Stimulated activated CD8-positive, alpha-beta memory T cell treated with anti-CD3 and anti-CD28 coated beads, Interleukin-12 subunit alpha, Interleukin-12 subunit beta, amount 100 ng/mL, for 4 hours (primary cell): Measurements from ENCODE around the gene KIF17.
A peak's percentile ranks its signal among the peaks of the same experiment; 100 is the strongest.
"Not testable (repeated sequence)": the region's sequence is repeated elsewhere in the genome, so short reads cannot be mapped to it uniquely, and the experiment has no call there.

ENCODE experiments used
- DNase-seq: peaks from one replicate; pipeline ENCODE4 v3.0.0-alpha.2; 2020; ENCODE audit warnings: low read depth

Gene KIF17

GRCh38 chr1:20686883-20687725 is 30.7 kb downstream of the KIF17 start:
- DNase-seq, result no peak

GRCh38 chr1:20685741-20686140 is 32.1 kb downstream of the KIF17 start:
- DNase-seq, result no peak

DNA sequence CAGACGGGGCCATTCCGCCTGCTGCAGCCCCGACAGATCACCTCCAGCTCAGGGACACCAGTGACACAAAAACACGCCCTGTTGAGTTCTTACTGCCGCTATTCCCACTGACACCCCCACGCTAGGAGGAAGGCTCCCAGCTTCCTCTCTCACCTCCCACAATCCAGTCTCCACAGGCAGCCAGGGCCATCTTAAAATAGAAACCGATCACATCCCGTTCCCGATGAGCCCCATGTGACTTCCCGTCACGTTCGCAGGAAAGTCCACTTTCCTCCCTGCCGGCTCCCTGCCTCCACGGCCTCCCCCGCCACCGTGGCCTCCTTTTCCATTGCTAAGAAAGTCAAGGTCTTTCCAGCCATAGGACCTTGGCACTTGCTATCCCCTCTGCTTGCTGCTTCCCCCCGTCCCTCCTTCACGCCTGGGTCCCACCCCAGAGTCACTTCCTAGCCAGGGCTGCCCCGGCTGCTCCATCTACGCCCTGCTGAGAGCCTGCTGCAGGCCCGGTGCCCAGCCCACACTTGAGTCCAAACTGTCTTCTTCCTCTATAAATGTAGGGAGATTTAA is 32.6 kb downstream of the KIF17 start:
- no peak for DNase-seq

DNA sequence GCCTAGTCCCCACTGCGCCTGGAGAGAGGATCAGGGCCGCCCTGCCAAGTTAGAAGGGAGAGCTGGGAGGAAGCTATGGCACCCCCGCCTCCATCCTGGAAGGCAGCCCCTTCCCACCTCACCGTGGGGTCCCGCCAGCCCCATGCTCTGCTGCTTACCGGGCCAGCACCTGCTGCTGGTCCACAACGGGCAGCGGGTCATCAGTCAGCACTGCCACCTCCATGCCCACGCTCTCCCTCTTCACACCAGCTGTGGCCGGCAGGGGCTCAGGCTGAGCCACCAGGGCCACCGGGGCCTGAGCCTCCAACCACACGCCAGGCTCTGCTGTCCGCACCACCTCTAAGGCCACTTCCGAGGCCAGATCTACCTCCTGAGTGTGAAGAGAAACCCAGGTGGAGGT is 33.2 kb downstream of the KIF17 start:
- no peak for DNase-seq

DNA sequence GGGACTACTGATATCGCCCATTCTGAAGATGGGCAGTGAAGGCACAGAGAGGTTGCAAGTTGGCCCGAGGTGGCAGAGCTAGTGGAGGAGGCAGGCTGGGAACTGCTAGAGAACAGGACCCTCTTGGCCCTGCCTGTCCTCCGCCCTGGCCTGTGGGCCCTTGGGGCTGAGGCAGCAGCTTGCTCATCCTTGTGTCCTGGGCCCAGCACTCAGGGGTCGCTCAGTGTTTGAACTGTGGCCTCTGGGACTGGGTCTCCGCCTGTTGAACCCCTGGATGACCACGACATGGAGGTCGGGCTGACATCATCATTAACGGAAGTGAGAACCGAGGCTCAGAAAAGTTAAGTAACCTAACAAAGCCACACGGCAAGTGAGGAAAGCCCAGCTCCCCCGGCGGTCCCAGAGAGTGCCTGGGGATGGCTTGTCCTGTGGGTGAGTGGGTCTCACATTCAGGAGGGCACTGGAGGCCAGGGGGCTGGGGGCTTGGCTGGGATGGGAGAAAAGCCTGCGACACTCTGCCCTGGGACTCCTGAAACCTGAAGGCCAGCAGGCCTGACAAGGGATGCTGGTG is 33.7 kb downstream of the KIF17 start:
- DNase-seq, result no peak

DNA sequence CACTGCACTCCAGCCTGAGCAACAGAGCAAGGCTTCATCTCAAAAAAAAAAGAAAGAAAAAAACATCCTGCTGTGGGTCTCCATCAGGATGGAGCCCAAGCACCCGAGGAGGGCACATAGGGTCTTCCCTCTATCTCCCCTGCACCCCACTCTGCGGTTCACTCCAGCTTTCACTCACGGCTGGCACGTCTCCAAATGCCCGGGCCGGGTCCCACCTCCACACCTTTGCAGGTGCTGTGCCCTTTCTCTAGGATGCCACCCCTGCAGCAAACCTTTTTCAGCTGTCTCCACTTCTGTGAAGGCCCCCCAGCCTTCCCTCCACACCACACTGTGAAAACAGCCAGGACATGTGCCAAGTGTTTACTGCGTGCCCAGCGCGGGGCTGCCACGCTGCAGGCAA is 34.2 kb downstream of the KIF17 start:
- DNase-seq, result no peak

DNA sequence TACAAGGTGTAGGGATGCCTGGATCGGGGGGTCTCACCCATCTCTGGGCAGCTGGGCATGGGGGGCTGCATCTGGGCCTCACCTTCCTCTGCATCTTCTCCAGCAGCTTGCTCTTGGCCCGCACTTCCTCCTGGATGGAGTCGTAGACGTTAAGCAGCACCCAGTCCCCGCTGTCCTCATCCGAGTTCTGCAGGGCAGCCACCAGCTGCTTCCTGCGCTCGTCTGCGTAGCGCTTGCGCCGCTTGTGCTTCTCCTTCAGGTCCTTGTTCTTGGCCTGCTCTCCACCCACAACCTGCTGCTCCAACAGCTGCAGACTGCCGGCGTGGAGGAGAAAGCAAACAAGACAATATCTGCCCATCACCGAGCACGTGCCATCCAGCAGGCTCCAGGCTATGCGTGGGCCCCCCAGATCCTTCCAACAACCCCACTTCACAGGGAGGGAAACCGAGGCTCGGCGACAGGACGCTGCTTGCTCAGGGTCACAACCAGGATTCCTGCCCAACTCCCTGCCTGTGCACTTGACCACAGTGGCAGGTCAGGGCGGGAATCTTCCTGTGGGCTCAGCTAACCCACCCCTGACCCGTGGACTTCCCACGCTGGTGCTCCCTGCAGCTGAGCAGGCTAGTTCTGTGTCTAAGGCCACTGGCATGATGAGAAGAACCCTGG is 35.1 kb downstream of the KIF17 start:
- no peak for DNase-seq

DNA sequence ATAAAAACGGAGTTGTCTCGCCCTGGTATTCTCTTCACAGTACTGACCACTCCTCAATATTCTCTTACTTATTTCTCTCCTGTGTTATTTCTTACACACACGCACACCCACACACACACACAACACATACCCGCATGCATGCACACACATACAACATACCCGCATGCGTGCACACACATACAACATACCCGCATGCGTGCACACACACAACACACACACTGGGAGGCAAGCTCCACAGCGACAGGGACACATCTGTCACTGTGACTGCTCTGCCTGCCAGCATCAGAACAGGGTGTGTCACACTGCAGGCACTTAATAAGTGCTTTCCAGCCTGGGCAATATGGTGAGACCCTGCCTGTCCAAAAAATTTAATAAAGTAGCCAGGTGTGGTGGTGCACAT is 35.8 kb downstream of the KIF17 start:
- no peak for DNase-seq

DNA sequence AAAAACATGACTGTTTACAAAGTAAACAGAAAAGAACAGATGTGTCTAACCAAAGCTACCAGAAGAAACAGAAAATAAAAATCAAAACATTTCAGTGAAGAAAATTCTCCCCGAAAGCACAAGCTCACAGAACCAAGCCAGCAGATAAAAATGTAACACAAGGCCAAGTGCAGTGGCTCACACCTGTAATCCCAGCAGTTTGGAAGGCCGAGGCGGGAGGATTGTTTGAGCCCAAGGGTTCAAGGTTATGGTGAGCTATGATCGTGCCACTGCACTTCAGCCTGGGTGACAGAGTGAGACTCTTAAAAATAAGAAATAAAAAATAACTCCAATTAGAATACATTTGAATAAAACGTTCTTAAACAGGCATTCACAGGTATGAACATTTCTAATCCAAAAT is 37.5 kb downstream of the KIF17 start:
- DNase-seq, result no peak

DNA sequence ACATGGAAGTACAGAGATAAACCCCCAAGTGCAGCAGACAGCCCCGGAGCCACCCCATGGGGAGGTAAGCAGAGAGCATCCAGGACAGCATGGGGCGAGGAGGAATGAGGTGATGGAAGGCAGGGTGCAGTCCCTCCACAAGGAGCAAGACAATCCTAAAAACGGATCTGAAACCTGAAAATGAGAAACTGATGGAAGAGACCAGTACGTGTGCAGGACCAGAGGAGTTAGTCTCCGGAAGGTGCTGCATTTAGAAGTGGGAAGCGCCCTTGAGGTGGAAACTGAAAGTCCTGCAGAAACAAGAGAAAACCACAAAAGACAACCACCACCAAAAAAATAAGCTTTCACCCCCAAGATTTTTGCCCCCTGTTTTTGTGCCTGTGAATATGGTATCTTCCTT is 39.2 kb downstream of the KIF17 start:
- DNase-seq, result no peak

GRCh38 chr1:20673626-20674025 is 44.2 kb downstream of the KIF17 start:
- not testable (repeated sequence) for DNase-seq

- no peak for DNase-seq
These were observed 45.6 kb downstream of the KIF17 start for GRCh38 chr1:20672265-20672632.

- no peak for DNase-seq
These were observed 46.9 kb downstream of the KIF17 start for GRCh38 chr1:20670936-20671335.

- no peak for DNase-seq
These were observed 49.2 kb downstream of the KIF17 start for GRCh38 chr1:20668581-20668980.

DNA sequence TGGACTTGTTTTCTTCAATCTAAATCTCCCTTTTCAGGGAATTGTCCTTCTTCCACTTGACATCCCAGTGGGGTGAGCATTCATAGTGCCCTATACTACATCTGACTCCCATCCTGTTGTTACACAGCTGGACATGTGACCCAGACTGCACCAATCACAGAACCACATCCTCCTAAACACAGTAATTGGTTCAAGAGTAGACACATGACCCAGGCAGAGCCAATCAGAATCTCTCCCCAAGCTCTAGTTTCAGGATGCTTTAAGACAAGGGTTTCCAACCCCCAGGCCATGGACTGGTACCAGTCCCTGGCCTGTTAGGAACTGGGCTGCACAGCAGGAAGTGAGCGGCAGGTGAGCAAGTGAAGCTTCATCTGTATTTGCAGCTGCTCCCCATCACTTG is 51.0 kb downstream of the KIF17 start:
- DNase-seq, result no peak

DNA sequence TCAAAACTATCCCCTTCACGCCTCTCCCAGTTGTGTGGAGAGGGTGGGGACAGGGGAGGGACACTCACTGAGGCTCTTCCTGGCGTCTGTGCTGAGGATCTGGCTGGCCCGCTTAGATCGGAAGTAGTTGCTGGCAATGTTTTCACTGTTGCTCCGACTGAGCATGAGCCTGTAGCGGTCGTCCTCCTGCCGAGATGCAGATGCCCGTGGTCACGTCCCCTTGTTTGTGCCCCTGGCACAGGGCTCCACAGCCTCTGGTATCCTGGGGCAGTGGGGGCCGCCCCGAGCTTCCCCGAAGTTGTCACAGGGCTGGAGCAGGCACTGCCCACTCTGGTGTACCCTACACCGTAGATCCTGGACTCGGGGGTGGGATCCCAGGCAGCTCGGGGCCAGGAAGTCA is 51.7 kb downstream of the KIF17 start:
- no peak for DNase-seq

- no peak for DNase-seq
These were observed 52.1 kb downstream of the KIF17 start for GRCh38 chr1:20665726-20666125.

- no peak for DNase-seq
These were observed 53.7 kb downstream of the KIF17 start for GRCh38 chr1:20663969-20664715.

DNA sequence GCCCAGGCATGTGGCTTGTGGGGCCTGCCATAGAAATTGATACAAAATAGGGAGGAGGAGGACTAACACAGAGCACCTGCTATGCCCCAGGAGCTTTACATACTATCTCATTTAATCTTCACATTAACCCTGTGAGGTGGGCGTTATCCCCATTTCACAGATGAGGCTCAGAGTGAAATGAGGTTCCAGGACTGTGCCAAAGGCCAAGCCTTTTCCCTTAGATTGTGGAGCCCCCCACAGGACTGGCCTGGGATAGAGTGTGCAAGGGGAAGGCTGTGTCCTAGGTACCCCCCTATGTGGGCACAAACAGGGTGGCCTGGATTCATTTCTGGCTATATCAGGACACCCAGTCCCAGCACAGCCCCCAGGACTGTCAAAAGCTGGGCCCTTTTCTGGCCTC is 54.4 kb downstream of the KIF17 start:
- DNase-seq, result no peak

- no peak for DNase-seq
These were observed 55.7 kb downstream of the KIF17 start for GRCh38 chr1:20662110-20662475.

DNA sequence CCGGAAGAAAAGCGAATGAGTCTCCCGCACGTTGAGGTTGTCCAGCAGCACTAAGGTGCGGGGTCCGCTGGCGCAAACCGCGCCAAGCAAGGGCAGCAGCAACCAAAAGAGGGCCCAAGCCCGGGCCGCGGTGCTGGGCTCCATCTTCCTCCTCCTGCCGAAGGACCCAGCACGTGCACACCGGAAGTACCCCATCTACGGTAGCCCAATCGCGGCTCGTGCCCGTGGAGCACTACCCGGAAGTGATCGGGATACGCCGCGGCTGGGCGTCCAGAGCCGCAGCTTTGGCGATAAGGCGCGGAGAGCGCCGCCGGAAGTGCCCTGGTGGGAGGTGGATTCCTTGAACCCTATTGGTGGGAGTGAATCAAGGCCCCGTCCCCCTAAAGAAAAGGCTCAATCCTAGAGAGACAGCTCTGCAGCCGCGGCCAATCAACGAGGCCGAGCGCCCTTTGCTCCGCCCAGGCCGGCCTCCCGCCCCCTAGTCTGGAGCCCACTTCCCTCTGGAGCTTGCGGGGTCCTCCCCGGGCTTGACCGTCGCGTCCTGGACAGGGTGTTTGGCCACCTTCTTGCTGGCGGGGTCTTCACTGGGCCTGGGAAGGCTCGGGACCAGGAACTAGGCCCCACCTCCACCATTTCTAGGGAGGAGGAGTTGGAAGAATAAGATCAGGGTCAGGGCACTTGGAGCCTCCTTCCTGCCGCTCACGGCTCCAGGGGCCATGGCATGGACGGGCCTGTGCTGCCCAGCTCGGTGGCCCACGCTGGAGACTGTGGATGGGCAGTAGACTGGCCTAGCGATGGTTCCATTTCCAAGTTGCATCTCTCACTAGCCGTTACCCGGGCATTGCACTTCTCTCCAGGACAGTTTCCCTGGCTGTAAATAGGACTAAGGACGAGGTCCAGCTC is 56.3 kb downstream of the KIF17 start, which contains the start of gene DDOST:
Gene DDOST, minus strand, starts transcription at position 163 of the 903 bp plus-strand sequence. Its CDS starts 19 bp downstream, at position 144.
- peak; percentile 90 for DNase-seq
